Placental epithelial cell (primary cell): Measurements from ENCODE around the gene ATP13A4. TPM values are rescaled to one million over a fixed set of nuclear protein-coding genes. Genes with fewer than 3 reads are reported as not detected.

Source experiments
- total RNA-seq: library from RNA; depleted of rRNA; stranded (reverse); fragments of >200 nt; gene quantifications from 2 replicates; pipeline ENCODE4 v1.2.3, GENCODE V29; 2012

Gene ATP13A4, protein sequence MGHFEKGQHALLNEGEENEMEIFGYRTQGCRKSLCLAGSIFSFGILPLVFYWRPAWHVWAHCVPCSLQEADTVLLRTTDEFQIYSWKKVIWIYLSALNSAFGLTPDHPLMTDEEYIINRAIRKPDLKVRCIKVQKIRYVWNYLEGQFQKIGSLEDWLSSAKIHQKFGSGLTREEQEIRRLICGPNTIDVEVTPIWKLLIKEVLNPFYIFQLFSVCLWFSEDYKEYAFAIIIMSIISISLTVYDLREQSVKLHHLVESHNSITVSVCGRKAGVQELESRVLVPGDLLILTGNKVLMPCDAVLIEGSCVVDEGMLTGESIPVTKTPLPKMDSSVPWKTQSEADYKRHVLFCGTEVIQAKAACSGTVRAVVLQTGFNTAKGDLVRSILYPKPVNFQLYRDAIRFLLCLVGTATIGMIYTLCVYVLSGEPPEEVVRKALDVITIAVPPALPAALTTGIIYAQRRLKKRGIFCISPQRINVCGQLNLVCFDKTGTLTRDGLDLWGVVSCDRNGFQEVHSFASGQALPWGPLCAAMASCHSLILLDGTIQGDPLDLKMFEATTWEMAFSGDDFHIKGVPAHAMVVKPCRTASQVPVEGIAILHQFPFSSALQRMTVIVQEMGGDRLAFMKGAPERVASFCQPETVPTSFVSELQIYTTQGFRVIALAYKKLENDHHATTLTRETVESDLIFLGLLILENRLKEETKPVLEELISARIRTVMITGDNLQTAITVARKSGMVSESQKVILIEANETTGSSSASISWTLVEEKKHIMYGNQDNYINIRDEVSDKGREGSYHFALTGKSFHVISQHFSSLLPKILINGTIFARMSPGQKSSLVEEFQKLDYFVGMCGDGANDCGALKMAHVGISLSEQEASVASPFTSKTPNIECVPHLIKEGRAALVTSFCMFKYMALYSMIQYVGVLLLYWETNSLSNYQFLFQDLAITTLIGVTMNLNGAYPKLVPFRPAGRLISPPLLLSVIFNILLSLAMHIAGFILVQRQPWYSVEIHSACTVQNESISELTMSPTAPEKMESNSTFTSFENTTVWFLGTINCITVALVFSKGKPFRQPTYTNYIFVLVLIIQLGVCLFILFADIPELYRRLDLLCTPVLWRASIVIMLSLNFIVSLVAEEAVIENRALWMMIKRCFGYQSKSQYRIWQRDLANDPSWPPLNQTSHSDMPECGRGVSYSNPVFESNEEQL
- 2.4 and 5.4 TPM in 2 replicates for total RNA-seq

DNA sequence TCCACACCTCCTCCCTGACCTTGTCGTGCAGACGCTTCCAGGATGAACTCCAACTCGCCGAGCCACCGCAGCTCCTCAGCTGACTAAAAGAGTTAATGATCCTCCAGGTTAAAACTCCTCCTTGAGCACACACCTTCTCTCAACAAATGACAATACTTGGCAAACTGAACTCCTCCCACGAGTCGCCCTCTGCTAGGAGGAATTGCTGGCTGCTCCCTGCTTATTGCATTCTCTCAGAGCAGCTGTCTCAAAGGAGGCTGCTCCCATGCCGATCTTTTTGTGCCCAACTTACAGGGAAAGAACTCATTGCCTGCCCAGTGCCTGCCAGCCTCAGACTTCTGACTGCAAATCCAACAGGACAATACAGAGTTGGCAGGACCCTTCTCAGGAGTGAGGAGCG, at the start of gene ATP13A4:
Gene ATP13A4 (minus strand): TSS at position 85 of the 400 bp plus-strand sequence. CDS start 96 bp downstream, outside the sequence.

DNA sequence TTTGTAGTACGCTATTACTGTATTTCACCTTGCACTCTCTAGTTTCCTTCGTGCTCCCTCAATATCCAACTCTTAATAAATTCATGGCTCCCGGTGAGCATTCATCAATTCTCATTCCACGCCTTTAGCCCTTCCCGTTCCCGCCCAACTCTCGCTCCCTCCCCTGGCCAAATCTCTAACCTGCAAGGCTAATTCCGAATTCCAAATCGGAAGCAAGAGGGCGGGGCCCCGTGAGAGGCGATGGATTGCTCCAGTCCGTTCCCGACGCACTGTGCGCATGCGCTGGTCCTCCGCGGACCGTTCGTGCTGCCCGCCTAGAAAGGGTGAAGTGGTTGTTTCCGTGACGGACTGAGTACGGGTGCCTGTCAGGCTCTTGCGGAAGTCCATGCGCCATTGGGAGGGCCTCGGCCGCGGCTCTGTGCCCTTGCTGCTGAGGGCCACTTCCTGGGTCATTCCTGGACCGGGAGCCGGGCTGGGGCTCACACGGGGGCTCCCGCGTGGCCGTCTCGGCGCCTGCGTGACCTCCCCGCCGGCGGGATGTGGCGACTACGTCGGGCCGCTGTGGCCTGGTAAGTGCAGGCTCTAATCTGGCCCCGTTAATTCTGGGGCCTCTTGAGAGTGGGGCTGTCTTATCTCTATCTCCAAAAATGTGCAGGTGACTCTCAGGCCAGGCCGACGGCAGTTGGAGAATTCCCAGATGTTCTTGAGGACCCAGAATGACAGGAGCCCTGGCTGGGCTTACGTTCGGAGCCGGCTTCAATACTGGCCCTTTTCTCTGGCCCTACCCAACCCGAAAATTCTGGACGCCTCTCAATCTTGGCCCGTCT, 38.4 kb upstream of the ATP13A4 start, which contains the start of gene OPA1:
Gene OPA1 (plus strand): TSS at position 368 of the 827 bp plus-strand sequence. CDS start 170 bp downstream, at position 538.

DNA sequence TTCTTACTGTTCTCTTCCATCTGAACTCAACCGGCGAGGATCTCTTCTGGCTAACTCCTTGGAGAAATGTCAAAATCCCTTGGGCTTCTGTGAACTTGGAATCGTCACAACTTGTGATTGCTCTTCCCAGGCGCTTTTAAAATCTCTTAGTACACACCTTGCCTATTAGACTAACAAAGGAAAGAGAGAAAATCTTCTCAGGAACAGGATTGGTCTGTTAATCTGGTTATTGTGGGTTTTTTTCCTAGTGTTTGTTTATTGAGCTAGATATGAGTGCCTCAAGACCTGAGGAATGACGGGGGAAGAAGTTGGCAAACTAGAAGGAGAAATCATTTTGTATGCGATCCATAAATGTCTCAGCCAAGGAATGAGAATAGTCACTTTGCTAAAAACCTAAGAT, 176.0 kb downstream of the ATP13A4 start, which contains the start of gene ATP13A5:
Gene ATP13A5 (minus strand): TSS at position 48 of the 400 bp plus-strand sequence. CDS start 28 bp downstream, at position 20.

Other genes with a start within 250 kb of the ATP13A4 start
- not detected in 2 replicates for gene ATP13A5, start 176.1 kb downstream of the ATP13A4 start, total RNA-seq
- gene OPA1, start 38.3 kb upstream of the ATP13A4 start, total RNA-seq = 46.7 and 54.0 TPM in 2 replicates